Esophagus (tissue), 2 donors: ENCODE data around the gene PRR5. TPM values are rescaled to one million over a fixed set of nuclear protein-coding genes. Genes with fewer than 3 reads are reported as not detected.
A peak's percentile ranks its signal among the peaks of the same experiment; 100 is the strongest.

Experiments
- H3K27ac ChIP-seq, 2 donors: one replicate each; pipeline ENCODE4 v1.5.1; 2013; ENCODE audit warnings: low read depth in 2 of 2, mild to moderate bottlenecking in 2 of 2, inconsistent platforms in 1 of 2, low read length in 1 of 2, moderate library complexity in 1 of 2
- H3K27me3 ChIP-seq, 2 donors: one replicate each; pipeline ENCODE4 v1.6.1; 2013; ENCODE audit warnings: low read length in 2 of 2, control low read depth in 1 of 2, mild to moderate bottlenecking in 1 of 2; ENCODE audit not compliant: insufficient read depth in 2 of 2, control insufficient read depth in 1 of 2
- H3K36me3 ChIP-seq, 2 donors: one replicate each; pipeline ENCODE4 v1.6.1; 2013; ENCODE audit warnings: low read length in 1 of 2; ENCODE audit not compliant: control insufficient read depth in 2 of 2, insufficient read depth in 2 of 2
- H3K4me1 ChIP-seq, 2 donors: one replicate each; pipeline ENCODE4 v1.6.1; 2013; ENCODE audit warnings: low read length in 1 of 2; ENCODE audit not compliant: control insufficient read depth in 2 of 2, insufficient read depth in 2 of 2
- H3K4me3 ChIP-seq, 2 donors: one replicate each; pipeline ENCODE4 v1.5.1; 2013; ENCODE audit warnings: low read length in 2 of 2, mild to moderate bottlenecking in 2 of 2, low read depth in 1 of 2, moderate library complexity in 1 of 2
- H3K9me3 ChIP-seq, 2 donors: one replicate each; pipeline ENCODE4 v1.6.1; 2013; ENCODE audit warnings: mild to moderate bottlenecking in 2 of 2, low read depth in 1 of 2, low read length in 1 of 2, moderate library complexity in 1 of 2; ENCODE audit not compliant: control insufficient read depth in 2 of 2, insufficient read depth in 1 of 2
- WGBS, 2 donors: extraction: QIAGEN DNeasy Blood & Tissue Kit; methylation state at CpG; one replicate each; pipeline ENCODE4 v1.1.7; 2013; 5-methylcytosine and 5-hydroxymethylcytosine counted together
- polyA plus RNA-seq, 2 donors: library from polyadenylated mRNA; stranded (reverse); fragments of 200-250 nt; gene quantifications; one replicate each; pipeline ENCODE4 v1.2.3, GENCODE V29; 2013
- donor health status: healthy with polysubstance abuse.
- donor health status: Bipolar disorder and iron deficiency.

Gene PRR5
- polyA plus RNA-seq, 2 donors: 12.2 to 13.0 TPM

DNA sequence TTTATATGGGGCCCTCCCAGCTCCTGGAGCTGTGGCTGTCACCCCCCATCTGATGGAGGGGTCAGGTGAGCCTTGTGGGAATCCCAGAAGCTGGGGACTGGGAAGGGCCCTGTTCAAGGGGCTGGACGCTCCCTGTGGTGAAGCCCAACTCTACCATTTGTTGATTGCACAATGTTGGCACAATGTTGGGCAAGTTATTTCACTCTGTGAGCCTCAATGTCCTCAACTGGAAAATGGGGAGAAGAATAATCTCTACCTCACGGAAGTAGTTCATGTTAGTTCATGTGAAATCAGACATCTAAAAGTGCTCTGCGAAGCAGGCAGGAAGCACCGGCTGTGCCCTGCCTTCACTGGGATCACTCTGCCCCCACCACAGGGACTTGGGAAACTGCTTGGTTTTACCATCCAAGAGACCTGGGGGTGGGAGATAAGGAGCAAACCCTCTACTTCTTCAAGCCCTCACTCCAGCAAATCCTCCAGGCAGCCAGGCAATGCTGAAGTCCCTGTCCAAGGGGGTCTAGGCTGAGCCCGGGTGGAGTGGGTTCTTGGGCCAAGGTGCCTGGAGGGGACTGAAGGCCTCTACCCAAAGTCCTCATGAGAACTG is 715 bp upstream of the PRR5 start:
- 80 to 83% methylated on average over 5 of the region's 5 CpGs for whole genome bisulfite sequencing, 2 donors
- H3K4me1 ChIP-seq: peaks cover 0 to 10% of the 10 kb centered on the region in 2 donors
- no peak overlapping the region for H3K27ac ChIP-seq

GRCh38 chr22:44702479-44703198 is 635 bp downstream of the PRR5 start:
- peak overlapping the region; percentile 22 to 41 for H3K27ac ChIP-seq

More for the DNA sequence above, 715 bp upstream of the PRR5 start:
- Histone ChIP-seq H3K36me3 (peaks cover 0 to 3% of the 10 kb centered on the region in 2 donors), H3K27me3 (no peaks in the 10 kb centered on the region), H3K9me3 (no peaks in the 10 kb centered on the region), H3K4me3 (peak overlapping the region in 1 of 2 donors; percentile 10)

GRCh38 chr22:44703255-44703870 is 1.4 kb downstream of the PRR5 start:
- Histone ChIP-seq H3K4me3 (peak overlapping the region; percentile 62 to 65), H3K27ac (no peak overlapping the region)
- WGBS, 2 donors: 41 to 52% methylated on average over 23 of the region's 23 CpGs

More at GRCh38 chr22:44702479-44703198, 635 bp downstream of the PRR5 start:
- Histone ChIP-seq H3K9me3 (no peaks in the 10 kb centered on the region), H3K4me1 (peaks cover 0 to 10% of the 10 kb centered on the region in 2 donors), H3K4me3 (peak overlapping the region; percentile 62 to 65), H3K27me3 (no peaks in the 10 kb centered on the region), H3K36me3 (peaks cover 0 to 3% of the 10 kb centered on the region in 2 donors)
- 1% methylated on average over 51 to 60 of the region's 60 CpGs for WGBS, 2 donors

DNA sequence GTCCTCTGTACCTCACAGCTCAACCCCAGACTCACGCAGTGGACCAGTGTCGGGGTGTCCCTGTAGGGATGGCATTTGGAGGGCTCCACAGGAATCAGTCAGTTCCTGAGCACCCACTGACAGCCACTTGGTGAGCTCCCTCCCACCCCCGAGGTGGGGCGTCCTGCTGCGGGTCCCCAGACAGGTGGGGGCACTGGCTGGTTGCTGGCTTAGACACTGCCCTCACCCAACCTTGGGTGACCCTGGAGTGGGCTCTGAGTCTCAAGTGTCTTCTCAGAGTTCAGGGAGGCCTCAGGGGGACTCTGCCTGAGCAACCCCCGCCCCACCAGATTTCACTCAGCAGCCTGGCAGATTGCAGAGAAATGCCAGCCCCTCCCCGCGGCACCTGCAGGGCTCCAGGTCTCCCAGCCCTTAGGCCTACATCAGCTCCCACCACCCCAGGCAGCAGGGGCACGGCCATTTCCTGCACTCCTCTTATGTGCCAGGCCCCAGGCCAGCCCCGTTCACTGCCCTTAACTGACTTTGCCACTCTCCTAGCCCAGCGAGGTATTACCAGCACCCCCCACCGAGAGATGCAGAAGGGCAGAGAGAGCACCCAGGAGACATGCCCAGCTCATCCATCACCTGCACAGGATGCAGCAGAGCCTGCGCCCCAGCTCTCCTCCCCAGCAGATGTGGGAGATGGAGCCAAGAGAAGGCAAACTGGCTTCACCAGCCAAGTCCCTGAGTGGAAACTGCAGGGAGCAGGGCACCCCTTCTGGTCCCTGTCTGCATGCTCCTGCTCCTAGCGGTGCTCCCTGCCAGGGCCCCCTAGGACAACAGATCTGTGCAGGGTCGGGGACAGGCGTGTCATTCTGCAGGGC is 2.4 kb downstream of the PRR5 start:
- Histone ChIP-seq H3K4me3 (no peak overlapping the region), H3K27me3 (no peaks in the 10 kb centered on the region), H3K9me3 (no peaks in the 10 kb centered on the region), H3K4me1 (peaks cover 0 to 13% of the 10 kb centered on the region in 2 donors), H3K27ac (no peak overlapping the region), H3K36me3 (peaks cover 0 to 3% of the 10 kb centered on the region in 2 donors)
- 92 to 97% methylated on average over 14 to 16 of the region's 16 CpGs for WGBS, 2 donors

More at GRCh38 chr22:44703255-44703870, 1.4 kb downstream of the PRR5 start:
- Histone ChIP-seq H3K4me1 (peaks cover 0 to 13% of the 10 kb centered on the region in 2 donors), H3K27me3 (no peaks in the 10 kb centered on the region), H3K36me3 (peaks cover 0 to 3% of the 10 kb centered on the region in 2 donors), H3K9me3 (no peaks in the 10 kb centered on the region)

DNA sequence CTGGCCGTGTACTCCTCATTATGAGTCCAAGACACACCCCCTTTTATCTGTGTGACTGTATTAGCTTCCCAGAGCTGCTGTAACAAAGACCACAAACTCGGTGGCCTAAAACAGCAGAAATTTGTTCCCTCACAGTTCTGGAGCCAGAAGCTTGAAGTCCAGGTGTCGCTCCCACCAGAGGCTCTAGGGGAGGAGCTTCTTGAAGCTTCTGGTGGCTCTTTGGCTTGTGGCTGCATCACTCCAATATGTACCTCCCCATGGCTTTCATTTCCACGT is 3.0 kb downstream of the PRR5 start:
- 82 to 89% methylated on average over 4 of the region's 4 CpGs for WGBS, 2 donors
- H3K4me1 ChIP-seq: peaks cover 0 to 13% of the 10 kb centered on the region in 2 donors
- no peaks in the 10 kb centered on the region for H3K9me3 ChIP-seq
- H3K27ac ChIP-seq: no peak overlapping the region
- no peak overlapping the region for H3K4me3 ChIP-seq
- no peaks in the 10 kb centered on the region for H3K27me3 ChIP-seq
- H3K36me3 ChIP-seq: peaks cover 0 to 3% of the 10 kb centered on the region in 2 donors

DNA sequence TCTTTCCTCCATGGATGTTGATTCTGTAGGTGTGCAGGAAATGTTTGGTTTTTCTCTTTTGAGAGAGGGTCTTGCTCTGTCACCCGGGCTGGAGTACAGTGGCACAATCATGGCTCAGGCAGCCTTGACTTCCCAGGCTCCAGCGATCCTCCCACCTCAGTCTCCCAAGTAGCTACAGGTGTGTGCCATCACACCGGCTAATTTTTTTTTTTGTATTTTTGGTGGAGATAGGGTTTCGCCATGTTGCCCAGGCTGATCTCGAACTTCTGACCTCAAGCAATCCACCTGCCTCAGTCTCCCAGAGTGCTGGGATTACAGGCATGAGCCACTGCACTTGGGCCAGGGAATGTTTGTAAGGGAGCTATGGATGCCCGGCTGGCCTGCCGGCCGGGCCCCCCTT is 4.5 kb downstream of the PRR5 start:
- H3K36me3 ChIP-seq: peaks cover 0 to 3% of the 10 kb centered on the region in 2 donors
- no peaks in the 10 kb centered on the region for H3K9me3 ChIP-seq
- no peak overlapping the region for H3K27ac ChIP-seq
- 77 to 89% methylated on average over 8 of the region's 8 CpGs for WGBS, 2 donors
- H3K4me1 ChIP-seq: peaks cover 3 to 20% of the 10 kb centered on the region in 2 donors
- no peaks in the 10 kb centered on the region for H3K27me3 ChIP-seq
- H3K4me3 ChIP-seq: no peak overlapping the region

DNA sequence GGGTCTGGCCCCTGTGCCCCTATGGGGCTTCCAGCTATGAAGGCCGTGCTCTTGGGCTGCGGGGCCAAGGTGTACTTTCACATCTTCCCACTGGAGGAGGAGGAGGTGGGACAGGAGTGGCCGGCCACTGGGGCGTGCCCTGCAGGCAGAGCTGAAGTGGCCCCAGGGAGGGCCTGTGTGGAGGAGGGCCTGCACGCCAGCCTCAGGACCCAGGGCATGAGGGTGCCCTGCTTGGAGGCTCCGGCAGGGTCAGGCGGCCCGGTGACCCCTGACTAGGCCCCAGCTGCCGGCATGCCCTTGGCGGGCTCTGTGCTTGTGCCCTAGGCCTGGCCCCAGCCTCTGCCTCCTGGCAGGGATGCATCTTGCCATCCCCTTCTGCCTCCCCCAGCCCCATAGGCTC is 5.2 kb downstream of the PRR5 start:
- H3K4me3 ChIP-seq: no peak overlapping the region
- peaks cover 0 to 3% of the 10 kb centered on the region in 2 donors for H3K36me3 ChIP-seq
- peaks cover 3 to 17% of the 10 kb centered on the region in 2 donors for H3K4me1 ChIP-seq

GRCh38 chr22:44707752-44708151 is 5.7 kb downstream of the PRR5 start:
- H3K9me3 ChIP-seq: no peaks in the 10 kb centered on the region
- 82 to 85% methylated on average over 11 of the region's 11 CpGs for WGBS, 2 donors

More for the DNA sequence above, 5.2 kb downstream of the PRR5 start:
- Histone ChIP-seq H3K27me3 (no peaks in the 10 kb centered on the region), H3K9me3 (no peaks in the 10 kb centered on the region), H3K27ac (no peak overlapping the region)
- 90 to 95% methylated on average over 9 to 10 of the region's 10 CpGs for whole genome bisulfite sequencing, 2 donors

DNA sequence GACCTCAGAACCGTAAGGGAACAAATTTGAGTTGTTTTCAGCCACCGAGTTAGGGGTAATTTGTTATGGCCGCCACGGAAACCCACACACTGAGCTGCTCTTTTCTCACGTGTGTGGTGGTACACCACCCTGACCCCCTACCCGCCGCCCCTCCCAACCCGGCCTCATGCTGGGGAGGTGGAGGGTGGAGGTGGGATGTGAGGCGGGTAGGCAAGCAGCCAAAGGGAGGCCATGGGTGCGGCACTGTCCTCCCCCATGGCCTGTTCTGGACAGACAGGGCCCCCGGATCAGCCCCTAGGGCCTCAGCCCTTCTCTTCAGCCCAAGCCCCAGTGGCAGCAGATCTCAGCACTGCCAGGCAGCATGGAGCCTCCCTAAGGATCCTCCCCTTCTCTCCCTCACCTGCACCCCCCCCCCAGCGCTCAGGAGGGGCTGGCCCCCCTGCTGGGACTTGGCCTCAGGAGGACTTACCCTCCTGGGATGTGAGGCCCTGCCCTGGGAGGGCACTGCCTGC is 7.9 kb downstream of the PRR5 start:
- H3K4me1 ChIP-seq: peaks cover 3 to 11% of the 10 kb centered on the region in 2 donors
- H3K9me3 ChIP-seq: no peaks in the 10 kb centered on the region
- H3K4me3 ChIP-seq: no peak overlapping the region
- WGBS, 2 donors: 78 to 85% methylated on average over 11 to 12 of the region's 12 CpGs
- H3K27ac ChIP-seq: peak overlapping the region in 1 of 2 donors; percentile 24
- no peaks in the 10 kb centered on the region for H3K27me3 ChIP-seq
- H3K36me3 ChIP-seq: peaks cover 0 to 7% of the 10 kb centered on the region in 2 donors

More at GRCh38 chr22:44707752-44708151, 5.7 kb downstream of the PRR5 start:
- no peak overlapping the region for H3K4me3 ChIP-seq
- H3K4me1 ChIP-seq: peaks cover 3 to 17% of the 10 kb centered on the region in 2 donors
- no peaks in the 10 kb centered on the region for H3K27me3 ChIP-seq
- peaks cover 0 to 3% of the 10 kb centered on the region in 2 donors for H3K36me3 ChIP-seq
- H3K27ac ChIP-seq: no peak overlapping the region
